Activated CD4-positive, CD25-positive, alpha-beta regulatory T cell treated with anti-CD3 and anti-CD28 coated beads, Interleukin-2, amount 50 U/mL, for 72 hours (primary cell): ENCODE measurements around the gene CLIC3.

Experiments
- DNase-seq: peaks from one replicate; pipeline ENCODE4 v3.0.0; 2021

Gene CLIC3

DNA sequence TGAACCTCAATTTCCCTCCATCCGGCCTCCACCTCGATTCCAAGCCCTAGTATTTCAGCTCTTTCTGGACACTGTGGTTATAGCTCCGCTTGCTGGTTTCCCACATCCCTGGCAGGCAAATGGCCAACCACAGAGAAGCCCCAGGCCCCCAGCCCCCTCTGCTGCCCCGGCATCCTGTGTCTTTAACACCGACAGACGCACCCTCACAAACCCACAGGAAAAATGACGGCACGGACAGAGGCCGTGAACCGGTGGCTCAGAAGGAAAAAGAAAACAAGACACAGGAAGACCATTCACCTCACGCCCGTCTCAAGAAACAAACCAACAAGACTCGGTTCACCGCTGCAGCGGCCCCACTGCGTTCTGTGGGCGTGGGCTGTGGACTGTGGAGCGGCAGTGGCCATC, 1.5 kb upstream of the CLIC3 start:
- DNase-seq: no peak

DNA sequence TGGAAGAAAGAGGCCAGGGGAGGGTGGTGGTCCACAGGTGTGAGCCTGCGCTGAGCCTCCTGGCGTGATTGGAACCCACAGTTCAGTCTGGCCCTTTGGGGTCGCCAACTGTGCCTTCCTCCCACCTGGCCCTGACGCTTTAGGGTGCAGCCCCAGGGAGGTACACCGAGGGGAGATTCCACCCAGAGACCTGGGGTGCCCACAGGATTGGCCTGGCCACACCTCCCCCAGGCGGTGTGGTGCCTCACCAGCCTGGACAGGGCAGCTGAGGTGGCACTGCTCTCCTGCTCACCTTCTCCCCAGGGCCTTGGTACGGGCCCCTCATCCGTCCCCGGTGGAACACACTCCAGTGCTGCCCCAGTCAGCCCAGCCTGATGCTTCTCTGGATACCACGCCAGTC, 1.0 kb upstream of the CLIC3 start:
- no peak for DNase-seq

- DNase-seq: no peak
Measured at GRCh38 chr9:136995772-136996311, 526 bp downstream of the CLIC3 start.

GRCh38 chr9:136995362-136995761, 1.0 kb downstream of the CLIC3 start:
- no peak for DNase-seq

DNA sequence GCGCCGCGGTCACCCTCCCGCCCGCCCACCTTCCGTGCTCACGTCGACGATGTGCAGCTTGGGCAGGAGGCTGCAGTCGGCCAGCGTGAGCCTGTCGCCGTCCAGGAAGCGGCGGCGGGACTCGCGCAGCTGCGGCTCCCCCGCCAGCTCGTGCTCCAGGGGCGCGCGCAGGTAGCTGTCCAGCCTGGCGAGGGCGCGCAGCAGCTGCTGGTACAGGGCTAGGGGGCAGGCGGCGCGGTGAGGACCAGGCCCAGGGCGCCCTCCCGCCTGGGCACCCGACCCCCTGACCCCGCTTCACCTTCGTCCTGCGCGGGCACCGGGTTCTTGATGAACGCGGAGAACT, 1.5 kb downstream of the CLIC3 start:
- no peak for DNase-seq

DNA sequence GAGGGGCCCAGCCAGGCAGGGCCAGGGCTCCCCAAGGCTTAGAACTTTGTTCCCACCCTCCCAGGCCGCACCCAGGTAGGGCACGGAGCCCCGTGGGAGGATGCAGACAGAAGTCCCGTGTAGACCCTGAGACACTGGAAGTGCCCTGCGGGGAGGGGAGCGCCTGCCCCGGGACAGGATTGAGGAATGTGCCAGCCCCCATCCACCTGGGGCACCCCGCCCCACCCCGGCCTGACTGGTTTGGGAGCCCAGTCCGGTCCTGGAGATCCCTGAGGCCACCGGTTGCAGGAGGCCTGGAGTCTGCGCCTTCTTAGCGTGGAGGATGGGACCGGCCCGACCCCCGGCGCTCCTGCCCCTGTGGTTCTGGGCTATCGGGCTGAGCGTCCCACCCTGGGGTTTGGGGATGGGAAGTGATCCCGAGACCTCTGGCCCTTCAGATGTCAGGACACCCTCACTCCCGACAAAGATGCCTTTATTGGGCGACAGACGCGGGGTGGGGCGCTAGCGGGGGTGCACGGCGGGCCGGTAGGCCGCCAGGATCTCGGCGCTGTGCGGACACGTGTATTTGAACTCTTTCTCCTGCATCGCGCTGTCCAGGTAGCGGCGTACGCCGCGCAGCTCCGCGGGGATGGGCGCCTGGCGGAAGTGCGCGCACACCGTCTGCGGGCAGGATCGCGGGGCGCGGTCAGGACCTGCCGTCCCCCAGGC, 2.0 kb downstream of the CLIC3 start:
- DNase-seq: no peak

DNA sequence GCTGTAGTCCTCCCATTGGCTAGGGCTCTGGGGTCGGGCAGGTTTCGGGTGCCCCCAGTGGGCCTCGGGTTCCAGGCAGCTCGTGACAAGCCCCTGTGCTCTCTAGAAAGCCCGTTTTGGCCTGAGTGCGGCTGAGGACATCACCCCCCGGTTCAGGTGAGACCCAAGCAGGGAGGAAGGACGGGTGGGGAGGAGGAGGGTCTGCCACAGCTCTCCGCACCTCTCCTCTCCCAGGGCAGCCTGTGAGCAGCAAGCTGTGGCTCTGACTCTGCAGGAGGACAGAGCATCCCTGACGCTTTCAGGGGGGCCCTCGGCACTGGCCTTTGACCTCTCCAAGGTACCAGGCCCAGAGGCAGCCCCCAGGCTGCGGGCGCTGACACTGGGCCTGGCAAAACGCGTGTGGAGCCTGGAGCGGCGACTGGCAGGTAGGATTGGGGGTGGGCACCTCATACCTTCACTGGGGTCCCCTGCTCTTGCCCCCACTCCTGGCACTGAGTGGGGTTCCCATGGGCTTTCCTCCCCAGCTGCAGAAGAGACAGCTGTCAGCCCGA, 3.5 kb downstream of the CLIC3 start:
- no peak for DNase-seq

- peak; percentile 98 for DNase-seq
Measured at GRCh38 chr9:136991993-136992818, 4.2 kb downstream of the CLIC3 start, which contains the start of gene PAXX. TSS of gene PAXX (plus strand) at chr9:136992422. CDS start at chr9:136992444, 22 bp downstream.

GRCh38 chr9:136990242-136990911, 6.0 kb downstream of the CLIC3 start:
- DNase-seq: no peak

GRCh38 chr9:136988872-136989271, 7.5 kb downstream of the CLIC3 start:
- no peak for DNase-seq

GRCh38 chr9:136985853-136986252, 10.5 kb downstream of the CLIC3 start:
- no peak for DNase-seq

DNA sequence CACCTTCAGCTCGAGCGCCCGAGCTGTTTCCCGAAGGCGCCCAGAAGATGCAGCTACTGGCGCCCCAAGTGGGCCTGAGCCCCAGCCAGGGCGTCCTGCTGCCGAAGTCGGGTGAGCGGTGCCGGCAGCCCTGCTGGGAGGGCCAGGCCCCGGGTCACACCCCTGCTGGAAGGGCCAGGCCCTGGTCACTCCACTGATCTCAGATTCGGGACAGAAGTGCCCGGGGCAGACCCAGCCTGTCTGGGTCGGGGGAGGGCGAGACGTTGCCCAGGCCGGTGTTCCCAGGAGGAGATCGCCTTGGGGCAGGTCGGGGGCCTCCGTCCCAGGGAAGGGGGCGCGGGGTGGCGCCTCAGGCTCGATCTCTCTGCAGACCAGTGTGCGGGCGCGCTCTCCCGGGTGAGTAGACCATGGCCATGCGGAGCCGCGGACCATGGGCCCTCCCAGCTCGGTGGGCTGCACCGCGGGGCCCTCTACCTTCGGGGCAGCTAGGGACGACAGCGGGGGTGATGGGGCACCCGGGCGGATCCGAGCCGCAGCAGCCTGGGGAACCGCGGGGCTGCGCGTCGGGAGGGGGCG, 11.3 kb downstream of the CLIC3 start:
- no peak for DNase-seq

DNA sequence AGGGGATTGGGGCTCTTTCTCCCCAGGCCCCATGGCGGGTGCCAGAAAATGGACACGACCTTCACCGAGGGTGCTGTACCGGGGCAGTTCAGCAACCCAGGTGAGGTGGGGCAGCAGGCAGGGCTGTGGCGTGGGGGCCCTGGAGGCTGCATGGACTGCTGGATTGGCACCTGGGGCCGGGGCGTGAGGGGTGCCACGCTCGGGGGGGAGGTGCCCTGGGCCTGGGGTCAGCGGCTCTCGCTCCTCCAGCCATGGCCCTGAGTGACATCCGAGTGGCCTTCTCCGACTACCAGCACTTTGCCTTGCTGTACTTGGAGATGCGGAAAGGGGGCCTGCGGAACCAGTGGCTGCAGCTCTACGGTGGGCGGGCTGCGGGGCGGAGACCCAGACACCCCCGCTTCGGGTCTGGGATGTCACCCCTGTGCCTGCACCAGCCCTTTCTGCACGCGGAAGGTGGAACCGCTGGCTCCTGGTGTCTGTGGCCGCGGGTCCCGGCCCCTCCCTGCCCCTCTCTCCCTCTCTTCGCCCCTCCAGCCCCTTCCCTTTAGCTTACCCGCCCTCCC, 11.8 kb downstream of the CLIC3 start:
- no peak for DNase-seq

DNA sequence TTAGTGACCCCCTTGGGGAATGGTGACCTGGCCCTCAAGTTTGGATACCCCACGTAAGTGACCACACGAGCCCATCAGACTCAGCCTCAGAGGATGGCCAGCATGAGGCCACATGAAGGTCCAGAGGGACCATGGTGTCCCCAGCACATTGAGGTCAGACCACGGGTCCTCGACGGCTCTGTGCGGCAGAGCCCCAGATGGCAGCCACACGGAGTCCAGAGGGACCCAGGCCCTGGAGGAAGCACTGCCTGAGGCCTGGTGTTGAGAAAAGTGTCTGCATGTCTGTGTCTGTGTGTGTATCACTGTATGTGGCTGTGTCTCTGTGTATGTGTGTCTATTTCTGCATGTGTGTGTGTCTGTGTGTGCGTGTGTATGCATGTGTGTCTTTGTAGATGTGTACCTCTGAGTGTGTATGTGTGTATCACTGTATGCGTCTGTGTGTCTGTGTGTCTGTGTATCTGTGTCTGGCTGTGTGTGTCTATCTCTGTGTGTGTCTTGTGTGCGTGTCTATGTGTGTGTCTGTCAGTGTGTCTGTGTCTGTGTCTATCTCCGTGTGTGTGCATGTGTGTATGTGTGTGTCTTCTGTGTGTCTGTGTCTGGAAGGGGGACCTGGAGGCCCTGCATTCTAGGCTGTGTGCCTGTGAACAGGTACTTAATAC, 12.6 kb downstream of the CLIC3 start:
- DNase-seq: no peak

DNA sequence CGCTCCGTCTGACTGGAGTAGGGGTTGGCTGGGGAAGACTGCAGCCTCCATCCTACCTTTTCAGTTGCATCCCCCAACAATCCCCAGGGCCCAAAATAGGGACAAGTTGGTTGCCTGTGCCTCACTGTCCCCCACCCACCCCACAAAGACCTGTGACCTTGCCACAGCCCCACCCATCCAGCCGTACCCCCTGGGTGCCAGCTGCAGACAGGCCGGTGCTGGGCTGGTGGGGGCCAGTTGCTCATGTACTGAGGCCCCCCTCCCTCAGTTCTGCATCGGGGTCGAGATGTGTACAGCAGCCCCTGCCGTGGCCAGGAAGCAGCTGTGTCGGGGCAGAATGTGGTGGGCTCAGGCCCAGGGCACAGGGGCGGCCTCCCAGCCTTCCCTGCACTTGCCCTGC, 13.2 kb downstream of the CLIC3 start:
- no peak for DNase-seq

GRCh38 chr9:136982232-136983051, 13.9 kb downstream of the CLIC3 start, which contains the start of gene LCNL1:
TSS of gene LCNL1 (plus strand) at chr9:136982993. CDS start at chr9:136983587, 594 bp downstream.
- no peak for DNase-seq

DNA sequence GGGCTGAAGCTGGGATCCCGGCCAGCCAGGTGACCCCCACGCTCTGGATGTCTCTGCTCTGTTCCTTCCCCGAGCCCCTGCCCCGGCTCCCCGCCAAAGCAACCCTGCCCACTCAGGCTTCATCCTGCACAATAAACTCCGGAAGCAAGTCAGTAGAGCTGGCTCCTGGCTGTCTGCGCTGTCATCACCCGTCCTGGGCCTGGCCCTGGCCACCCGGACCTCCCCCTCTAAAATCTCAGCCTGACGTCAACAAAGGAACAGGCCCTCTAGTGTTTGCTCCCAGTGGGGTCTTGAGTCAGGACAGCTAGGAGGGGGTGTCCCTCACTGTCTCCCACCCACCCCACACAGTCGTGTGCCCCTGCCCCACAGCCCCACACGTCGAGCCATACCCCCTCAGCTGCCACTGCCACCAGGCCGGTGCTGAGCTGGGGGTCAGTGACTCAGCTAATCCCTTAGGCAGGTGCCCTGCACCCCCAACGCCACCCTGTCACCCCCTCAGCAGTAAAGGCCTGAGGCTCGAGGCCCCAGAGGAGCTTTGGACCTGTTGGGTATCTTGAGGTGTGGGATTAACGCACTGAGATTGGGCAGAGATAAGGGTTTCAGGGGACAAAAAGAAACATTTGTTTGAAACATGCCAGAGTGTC, 14.7 kb downstream of the CLIC3 start:
- DNase-seq: no peak

- DNase-seq: no peak
Measured at GRCh38 chr9:136980669-136981478, 15.5 kb downstream of the CLIC3 start.

GRCh38 chr9:136979769-136980587, 16.4 kb downstream of the CLIC3 start:
- DNase-seq: no peak
